ENCODE data around the gene PROKR1. TPM values are rescaled to one million over a fixed set of nuclear protein-coding genes. Genes with fewer than 3 reads are reported as not detected.
"Not testable (repeated sequence)": the region's sequence is repeated elsewhere in the genome, so short reads cannot be mapped to it uniquely, and the experiment has no call there.

Gene PROKR1
- polyA plus RNA-seq, 1 donor = 0.44 TPM

DNA sequence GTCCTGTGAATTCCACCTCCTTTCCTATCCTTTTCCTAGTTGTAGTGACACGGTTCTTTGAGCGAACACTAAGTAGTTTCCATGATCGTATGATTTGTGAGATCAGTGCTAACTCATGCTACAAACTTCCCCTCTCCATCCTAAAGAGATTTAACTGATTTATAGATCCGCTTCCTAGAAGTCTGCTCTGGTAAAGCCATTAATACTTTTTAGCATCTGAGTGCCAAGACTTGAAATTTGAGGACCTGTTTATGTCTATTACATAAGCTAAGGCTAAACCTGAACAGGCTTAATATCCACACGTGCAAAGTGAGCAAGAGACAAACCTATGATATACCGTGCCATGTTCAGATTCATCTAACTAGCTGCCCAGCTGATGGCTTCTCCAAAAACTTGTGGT lies 14.9 kb downstream of the PROKR1 start:
- DNase-seq (ENCODE audit: low read depth) = no peak

DNA sequence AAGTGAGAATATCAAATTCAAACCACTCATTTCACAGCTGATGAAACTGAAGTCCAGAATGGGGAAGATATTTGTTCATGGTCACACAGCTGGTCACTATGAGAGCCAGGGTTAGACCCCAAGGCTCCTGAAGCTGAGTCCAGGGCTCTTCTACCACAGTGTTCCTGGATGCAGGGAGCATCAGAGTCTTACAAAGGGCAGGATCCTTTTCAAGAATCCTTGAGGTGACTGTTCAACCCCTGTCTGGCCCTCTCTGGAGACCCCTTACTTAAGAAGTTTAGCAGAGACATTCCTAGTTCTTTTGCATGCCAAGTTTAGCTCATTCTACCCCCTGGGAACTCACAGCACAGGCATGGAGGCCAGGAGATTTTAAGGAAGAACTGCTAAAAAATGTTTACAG lies 15.7 kb downstream of the PROKR1 start:
- no peak for DNase-seq (ENCODE audit: low read depth)

DNA sequence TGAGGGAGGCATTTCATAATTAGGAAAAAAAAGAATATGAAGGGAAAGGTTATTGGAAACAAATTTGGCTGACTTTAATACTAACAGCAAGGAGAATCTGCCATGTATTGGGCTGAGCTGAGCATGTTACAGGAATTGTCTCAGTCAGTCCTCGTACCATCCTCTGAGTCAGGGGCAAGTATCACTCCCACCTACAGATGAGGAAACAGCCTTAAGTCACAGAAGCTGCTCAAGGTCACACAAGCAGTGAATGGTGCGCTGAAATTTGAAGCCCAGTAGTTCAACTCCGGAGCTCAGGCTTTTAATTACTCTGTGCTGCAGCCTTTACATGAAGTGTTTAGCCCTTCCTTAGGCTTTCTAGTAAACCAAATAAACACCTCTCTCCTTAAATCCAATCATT lies 17.3 kb downstream of the PROKR1 start:
- DNase-seq (ENCODE audit: low read depth) = no peak

GRCh38 chr2:68662466-68662865 lies 19.1 kb downstream of the PROKR1 start:
- DNase-seq (ENCODE audit: low read depth) = no peak

DNA sequence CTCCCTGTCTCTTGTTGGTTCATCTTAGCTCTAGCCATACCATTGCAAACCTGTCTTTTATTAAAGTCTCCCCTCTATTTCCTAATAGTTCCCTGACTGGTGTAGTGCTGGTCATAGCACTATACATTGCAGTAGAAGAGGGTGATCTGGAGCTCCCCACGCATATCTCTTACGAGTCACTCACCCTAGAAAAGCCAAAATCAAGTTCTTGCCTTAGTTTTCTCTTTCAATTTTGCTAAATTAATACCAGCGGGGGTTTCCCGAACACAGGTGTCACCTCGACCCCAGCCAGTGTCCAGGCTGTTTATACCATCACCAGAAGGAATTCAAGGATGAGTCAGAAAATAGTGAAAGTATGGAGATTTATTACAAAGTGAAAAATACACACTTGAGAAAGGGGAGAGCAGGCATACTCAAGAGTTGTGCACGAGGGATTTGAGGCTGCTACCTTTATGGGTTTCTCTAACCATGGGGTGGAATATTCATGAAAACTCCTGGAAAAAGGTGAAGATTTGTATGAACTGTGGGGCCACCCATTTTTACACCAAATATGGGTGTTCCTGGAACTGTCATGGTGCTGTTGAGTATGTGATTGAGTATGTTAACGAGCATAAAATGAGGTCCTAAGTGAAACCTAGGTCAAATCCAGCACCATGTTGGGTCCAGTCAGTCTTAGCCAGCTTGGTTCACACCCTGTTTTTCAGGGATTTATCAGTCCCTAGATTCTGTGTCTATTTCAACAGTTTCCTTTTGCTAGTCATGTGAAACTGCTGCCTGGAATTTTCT lies 20.2 kb downstream of the PROKR1 start:
- no peak for DNase-seq (ENCODE audit: low read depth)

DNA sequence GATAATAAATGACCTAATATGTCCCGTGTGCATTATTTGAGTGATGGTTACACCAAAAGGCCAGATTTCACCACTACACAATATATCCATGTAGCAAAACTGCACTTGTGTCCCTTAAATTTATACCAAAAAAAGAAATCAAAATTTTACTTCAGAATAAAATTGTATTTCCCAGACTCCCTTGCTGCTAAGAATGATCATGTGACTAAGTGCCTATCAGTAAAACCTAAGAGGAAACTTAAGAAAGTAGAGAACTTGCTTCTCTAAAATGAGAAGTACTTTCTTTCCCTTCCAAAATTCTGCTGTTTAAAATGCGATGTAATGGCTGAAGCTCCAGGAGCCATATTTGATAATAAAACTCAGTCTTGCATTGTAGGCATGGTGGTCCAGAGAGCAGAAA lies 24.0 kb downstream of the PROKR1 start:
- no peak for DNase-seq (ENCODE audit: low read depth)

DNA sequence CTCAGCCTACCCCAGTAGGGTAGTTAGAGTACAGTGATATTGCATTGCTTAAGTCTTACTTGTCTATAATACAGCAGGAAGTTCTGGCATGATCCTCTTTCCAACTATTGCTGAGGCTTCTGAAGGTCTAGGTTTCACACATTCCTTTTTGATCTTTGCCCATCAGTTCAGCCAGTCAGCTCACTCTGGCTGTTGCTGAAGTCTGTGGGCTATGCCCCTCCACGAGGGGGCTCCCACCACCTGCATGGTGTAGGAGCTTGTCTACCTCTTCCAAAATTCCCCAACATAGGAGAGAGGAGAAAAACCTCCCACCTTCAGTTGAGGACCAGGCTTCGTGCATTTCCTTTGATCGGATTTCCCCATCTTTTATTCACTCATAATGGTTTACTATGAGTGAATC lies 26.3 kb downstream of the PROKR1 start:
- no peak for DNase-seq (ENCODE audit: low read depth)

DNA sequence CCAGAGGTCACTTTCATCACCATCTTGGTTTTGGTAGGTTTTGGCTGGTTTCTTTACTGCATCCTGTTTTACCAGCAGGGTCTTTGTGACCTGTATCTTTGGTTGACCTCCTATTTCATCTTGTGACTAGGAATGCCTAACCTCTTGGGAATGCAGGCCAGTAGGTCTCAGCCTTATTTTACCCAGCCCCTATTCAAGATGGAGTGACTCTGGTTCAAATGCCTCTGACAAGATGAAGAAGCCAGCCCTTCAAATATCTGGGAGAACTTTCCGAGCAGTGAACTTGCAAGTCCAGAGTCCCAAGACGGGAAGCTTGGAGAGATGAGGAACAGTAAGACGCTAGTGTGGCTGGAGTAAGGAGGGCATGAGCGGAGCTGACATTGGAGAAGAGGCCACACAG lies 28.6 kb downstream of the PROKR1 start:
- no peak for DNase-seq (ENCODE audit: low read depth)

GRCh38 chr2:68673631-68674030 lies 30.3 kb downstream of the PROKR1 start:
- DNase-seq (ENCODE audit: low read depth) = no peak

- no peak for DNase-seq (ENCODE audit: low read depth)
Observed at GRCh38 chr2:68675470-68675869, 32.1 kb downstream of the PROKR1 start.

- DNase-seq (ENCODE audit: low read depth) = not testable (repeated sequence)
Observed at GRCh38 chr2:68677837-68678236, 34.5 kb downstream of the PROKR1 start.

GRCh38 chr2:68679166-68679916 lies 36.0 kb downstream of the PROKR1 start:
- DNase-seq (ENCODE audit: low read depth) = not testable (repeated sequence)

DNA sequence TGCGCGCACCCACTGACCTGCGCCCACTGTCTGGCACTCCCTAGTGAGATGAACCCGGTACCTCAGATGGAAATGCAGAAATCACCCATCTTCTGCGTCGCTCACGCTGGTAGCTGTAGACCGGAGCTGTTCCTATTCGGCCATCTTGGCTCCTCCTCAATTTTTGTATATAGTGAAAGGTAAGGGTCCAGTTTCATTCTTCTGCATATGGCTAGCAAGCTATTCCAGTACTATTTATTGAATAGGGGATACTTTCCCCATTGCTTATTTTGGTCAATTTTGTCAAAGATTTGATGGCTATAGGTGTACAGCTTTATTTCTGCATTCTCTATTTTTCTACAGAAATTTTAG lies 36.5 kb downstream of the PROKR1 start:
- not testable (repeated sequence) for DNase-seq (ENCODE audit: low read depth)

GRCh38 chr2:68684197-68684596 lies 40.8 kb downstream of the PROKR1 start:
- DNase-seq (ENCODE audit: low read depth) = no peak

GRCh38 chr2:68686178-68686577 lies 42.8 kb downstream of the PROKR1 start:
- DNase-seq (ENCODE audit: low read depth) = no peak

DNA sequence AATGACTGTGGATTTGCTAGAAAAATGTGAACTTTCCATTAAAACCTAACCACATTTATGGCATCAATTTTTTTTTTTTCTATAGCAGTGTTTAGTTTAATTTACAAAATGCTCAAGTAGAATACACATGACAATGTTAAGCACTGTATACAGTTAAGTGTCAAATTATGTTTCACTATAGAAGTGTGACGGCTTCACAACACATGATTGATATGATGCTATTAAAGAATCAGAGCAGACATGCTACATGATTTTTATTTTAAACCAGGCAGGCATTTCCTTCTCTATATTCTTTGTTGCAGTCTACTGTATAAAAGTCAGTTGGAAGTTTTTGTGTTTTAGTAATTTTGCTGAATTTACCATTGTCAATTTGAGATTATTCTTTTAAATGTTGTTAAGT lies 43.6 kb downstream of the PROKR1 start:
- no peak for DNase-seq (ENCODE audit: low read depth)

DNA sequence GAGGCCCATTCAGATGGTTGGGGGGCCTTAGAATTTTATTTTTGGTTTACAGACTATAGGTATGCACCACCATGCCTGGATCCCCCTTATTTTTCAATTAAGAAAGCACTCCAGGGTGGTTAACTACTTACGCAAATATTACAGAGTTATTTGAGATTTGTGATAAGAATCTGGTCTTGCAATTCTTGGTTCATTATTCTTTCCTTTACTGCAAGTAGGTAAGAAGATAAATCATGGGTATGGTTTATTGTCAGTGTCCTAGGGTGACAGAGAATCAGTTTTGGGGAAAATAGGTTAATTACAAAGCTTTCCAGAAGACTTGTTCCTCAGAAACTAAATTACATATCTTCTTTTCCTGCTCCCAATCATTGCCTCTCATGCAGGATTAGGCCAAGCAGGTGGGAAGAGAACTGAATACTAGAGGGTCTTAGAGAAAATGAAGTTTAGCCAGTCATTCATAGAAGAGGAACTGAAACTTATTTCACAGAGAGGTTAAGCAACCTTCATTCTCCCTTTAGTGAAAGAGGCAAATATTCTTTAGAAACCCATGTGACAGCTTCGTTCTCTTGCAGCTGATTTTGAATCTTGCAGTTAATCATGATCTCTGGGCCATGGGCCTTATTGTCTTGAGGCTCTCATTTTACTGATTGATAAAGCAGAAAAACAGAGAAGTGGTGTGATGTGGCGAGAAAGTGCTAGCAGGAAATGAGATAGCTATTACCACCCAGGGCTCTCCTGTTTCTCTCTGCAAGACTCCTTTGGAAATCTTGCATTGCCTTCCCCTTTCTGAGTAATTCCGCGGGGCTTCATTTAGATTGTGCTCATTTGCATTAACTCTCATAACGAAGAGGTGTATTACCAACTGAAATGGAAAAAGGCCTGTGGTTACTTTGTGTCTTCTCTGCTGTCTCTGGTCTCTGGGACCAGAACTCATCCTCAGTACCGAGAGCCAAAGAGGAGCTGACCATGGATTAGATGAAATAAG lies 46.5 kb downstream of the PROKR1 start:
- no peak for DNase-seq (ENCODE audit: low read depth)

GRCh38 chr2:68690851-68691250 lies 47.5 kb downstream of the PROKR1 start:
- DNase-seq (ENCODE audit: low read depth) = no peak

DNA sequence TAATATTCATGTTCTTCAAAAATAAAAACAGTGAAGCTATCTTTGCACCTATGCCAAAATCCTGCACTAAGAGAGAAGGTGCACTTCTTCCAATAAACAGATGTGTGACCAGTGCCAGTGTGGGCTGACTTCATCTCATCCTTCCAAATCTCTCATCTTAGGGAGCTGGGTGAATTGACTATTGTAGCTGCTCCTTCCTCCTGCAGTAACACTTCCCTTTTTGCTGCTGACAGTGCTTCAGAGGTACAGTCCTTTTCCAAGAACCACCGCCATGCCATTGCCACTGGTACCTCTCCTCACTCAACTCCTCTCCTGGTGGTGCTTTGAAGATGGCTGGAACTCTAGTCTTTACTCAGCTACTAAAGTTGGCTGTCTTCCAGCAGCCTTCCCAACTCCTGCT lies 49.1 kb downstream of the PROKR1 start:
- DNase-seq (ENCODE audit: low read depth) = no peak

- DNase-seq (ENCODE audit: low read depth) = no peak
Observed at GRCh38 chr2:68693951-68694350, 50.6 kb downstream of the PROKR1 start.

GRCh38 chr2:68695971-68696370 lies 52.6 kb downstream of the PROKR1 start:
- DNase-seq (ENCODE audit: low read depth) = no peak

DNA sequence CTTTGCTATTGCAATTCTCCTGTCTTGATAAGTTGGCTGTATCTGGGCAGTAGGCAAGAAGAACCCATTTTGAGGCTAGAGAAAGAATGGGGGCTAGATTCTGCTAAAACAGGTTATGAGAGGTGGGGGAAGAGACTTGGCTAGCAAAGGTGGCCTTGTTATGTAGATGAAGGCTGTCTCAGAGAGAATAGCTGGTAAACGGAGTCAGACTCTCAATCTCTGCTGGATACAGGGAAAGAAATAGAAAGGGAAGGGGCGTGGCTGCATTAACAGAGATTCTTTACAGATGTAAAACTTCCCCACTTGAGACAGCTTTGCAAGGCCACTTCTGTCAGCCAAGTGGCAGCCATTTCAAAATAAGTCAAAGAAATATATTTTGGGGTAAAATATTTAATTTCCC lies 53.2 kb downstream of the PROKR1 start:
- no peak for DNase-seq (ENCODE audit: low read depth)
